Measurements from ENCODE around the gene TSPYL2. TPM values are rescaled to one million over a fixed set of nuclear protein-coding genes. Genes with fewer than 3 reads are reported as not detected.

Gene TSPYL2
- total RNA-seq, 1 donor from 2014 or later = 26.2 TPM

DNA sequence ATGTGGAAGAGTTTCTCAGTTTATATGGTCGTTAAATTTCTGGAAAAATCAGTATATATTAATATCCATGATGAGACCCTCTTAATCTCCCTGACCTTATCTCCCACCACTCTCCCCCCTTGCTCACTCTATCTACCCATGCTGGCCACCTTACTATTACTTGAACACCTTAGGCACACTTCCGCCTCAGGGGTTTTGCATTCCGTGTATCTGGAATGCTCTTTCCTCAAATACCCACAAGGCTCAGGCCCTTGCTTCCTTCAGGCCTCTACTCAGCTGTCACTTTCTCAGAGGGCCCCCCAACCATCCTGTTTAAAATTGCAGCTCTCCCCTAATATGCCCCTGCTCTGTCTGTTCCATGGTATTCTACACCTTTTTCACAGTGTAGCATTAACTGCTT is 13.6 kb downstream of the TSPYL2 start:
- no peak overlapping the region for H3K4me3 Mint-ChIP-seq (ENCODE audit: unreplicated experiment)
- H3K27ac Mint-ChIP-seq (ENCODE audit: unreplicated experiment) = no peak overlapping the region
- peaks cover 10% of the 10 kb centered on the region for H3K4me1 Mint-ChIP-seq (ENCODE audit: unreplicated experiment)
- no peaks in the 10 kb centered on the region for H3K27me3 Mint-ChIP-seq (ENCODE audit: unreplicated experiment)
- peaks cover 5% of the 10 kb centered on the region for H3K36me3 Mint-ChIP-seq (ENCODE audit: unreplicated experiment)
- H3K9me3 Mint-ChIP-seq (ENCODE audit: unreplicated experiment) = peaks cover 4% of the 10 kb centered on the region
- DNase-seq (ENCODE audit: extremely low spot score, unreplicated experiment) = no peak
- TF ChIP-seq, protein P1, sequence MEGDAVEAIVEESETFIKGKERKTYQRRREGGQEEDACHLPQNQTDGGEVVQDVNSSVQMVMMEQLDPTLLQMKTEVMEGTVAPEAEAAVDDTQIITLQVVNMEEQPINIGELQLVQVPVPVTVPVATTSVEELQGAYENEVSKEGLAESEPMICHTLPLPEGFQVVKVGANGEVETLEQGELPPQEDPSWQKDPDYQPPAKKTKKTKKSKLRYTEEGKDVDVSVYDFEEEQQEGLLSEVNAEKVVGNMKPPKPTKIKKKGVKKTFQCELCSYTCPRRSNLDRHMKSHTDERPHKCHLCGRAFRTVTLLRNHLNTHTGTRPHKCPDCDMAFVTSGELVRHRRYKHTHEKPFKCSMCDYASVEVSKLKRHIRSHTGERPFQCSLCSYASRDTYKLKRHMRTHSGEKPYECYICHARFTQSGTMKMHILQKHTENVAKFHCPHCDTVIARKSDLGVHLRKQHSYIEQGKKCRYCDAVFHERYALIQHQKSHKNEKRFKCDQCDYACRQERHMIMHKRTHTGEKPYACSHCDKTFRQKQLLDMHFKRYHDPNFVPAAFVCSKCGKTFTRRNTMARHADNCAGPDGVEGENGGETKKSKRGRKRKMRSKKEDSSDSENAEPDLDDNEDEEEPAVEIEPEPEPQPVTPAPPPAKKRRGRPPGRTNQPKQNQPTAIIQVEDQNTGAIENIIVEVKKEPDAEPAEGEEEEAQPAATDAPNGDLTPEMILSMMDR (IDR thresholded peaks at IDR 0.05) = no peak

DNA sequence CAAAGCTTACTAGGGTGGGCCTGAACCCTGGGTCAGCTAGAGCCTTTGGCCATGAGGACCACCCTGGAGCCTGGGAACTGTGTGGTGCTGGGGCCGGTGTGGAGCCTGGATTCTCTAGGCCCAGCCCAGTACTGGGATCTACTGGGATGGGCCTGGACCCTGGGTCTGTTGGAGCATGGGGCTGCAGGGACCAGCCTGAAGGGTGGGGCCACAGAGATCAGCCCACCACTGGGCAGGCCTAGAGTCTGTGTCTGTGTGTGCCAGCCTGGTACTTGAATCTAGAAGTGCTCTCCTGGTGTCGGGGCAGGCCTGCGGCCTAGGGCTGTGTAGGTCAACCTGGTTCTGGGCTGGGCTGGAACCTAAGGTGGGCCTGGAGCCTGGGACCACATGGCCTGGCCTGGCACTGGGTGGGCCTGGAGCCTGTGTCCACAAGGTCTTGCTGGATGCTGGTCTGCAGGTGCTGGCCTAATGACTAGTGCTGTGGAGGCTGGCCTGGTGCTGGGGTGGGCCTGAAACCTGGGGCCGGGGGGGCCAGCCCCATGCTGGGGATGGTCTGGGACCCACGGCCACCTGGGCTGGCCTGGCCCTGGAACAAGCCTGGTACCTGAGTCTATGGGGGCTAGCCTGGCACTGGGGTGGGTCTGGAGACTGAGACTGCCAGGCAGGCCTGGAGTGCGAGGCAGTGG is 32.8 kb downstream of the TSPYL2 start:
- DNase-seq (ENCODE audit: extremely low spot score, unreplicated experiment) = no peak
- H3K27ac Mint-ChIP-seq (ENCODE audit: unreplicated experiment) = no peak overlapping the region
- H3K9me3 Mint-ChIP-seq (ENCODE audit: unreplicated experiment) = peaks cover 14% of the 10 kb centered on the region
- peaks cover 3% of the 10 kb centered on the region for H3K4me1 Mint-ChIP-seq (ENCODE audit: unreplicated experiment)
- TF ChIP-seq, protein P1 (IDR thresholded peaks at IDR 0.05) = no peak
- H3K4me3 Mint-ChIP-seq (ENCODE audit: unreplicated experiment) = no peak overlapping the region
- H3K27me3 Mint-ChIP-seq (ENCODE audit: unreplicated experiment) = no peaks in the 10 kb centered on the region
- H3K36me3 Mint-ChIP-seq (ENCODE audit: unreplicated experiment) = no peaks in the 10 kb centered on the region

DNA sequence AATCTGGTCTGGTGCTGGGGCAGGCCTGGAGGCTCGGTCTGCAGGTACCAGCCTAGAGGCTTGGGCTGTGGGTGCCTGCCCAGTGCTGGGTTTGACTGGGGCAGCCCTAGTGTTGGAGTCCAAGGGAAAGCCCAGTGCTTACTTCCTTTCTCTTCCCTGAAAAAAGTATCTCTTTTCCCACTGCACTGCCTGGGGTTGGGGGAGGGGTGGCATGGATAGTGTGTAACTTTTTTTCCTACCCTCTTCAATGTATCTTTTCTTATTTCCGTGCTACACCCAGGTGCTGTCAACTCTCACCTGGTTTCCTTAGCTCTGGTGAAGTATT is 33.3 kb downstream of the TSPYL2 start:
- DNase-seq (ENCODE audit: extremely low spot score, unreplicated experiment) = no peak
- Mint-ChIP-seq H3K4me3 (ENCODE audit: unreplicated experiment) (no peak overlapping the region), H3K27ac (ENCODE audit: unreplicated experiment) (peak overlapping the region; percentile 14), H3K4me1 (ENCODE audit: unreplicated experiment) (peaks cover 3% of the 10 kb centered on the region), H3K27me3 (ENCODE audit: unreplicated experiment) (no peaks in the 10 kb centered on the region), H3K36me3 (ENCODE audit: unreplicated experiment) (no peaks in the 10 kb centered on the region), H3K9me3 (ENCODE audit: unreplicated experiment) (peaks cover 14% of the 10 kb centered on the region)
- TF ChIP-seq, protein P1 (IDR thresholded peaks at IDR 0.05) = no peak

DNA sequence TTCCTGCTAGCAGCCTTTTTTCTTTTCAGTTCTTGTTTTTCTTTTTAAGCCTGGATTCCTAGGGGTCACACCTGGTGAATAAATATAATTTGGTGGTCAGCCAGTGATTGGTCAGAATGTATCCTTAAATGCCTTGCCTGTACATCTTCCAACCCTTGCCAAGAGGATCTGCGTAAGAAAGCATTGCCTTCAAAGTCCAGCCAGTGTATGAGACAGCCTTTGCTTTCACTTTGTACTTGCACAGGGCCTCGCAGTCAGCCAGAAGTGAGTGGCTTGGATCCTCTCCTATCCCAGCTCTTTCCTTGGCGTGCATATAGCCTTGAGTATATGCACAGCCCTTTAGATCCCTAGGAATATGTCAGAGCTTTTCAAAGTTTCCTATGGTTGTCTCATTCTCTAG is 33.9 kb downstream of the TSPYL2 start:
- Mint-ChIP-seq H3K27ac (ENCODE audit: unreplicated experiment) (peak overlapping the region; percentile 14), H3K36me3 (ENCODE audit: unreplicated experiment) (no peaks in the 10 kb centered on the region), H3K9me3 (ENCODE audit: unreplicated experiment) (peaks cover 14% of the 10 kb centered on the region), H3K4me1 (ENCODE audit: unreplicated experiment) (peaks cover 3% of the 10 kb centered on the region), H3K27me3 (ENCODE audit: unreplicated experiment) (no peaks in the 10 kb centered on the region), H3K4me3 (ENCODE audit: unreplicated experiment) (no peak overlapping the region)
- DNase-seq (ENCODE audit: extremely low spot score, unreplicated experiment) = no peak
- TF ChIP-seq, protein P1 (IDR thresholded peaks at IDR 0.05) = no peak

DNA sequence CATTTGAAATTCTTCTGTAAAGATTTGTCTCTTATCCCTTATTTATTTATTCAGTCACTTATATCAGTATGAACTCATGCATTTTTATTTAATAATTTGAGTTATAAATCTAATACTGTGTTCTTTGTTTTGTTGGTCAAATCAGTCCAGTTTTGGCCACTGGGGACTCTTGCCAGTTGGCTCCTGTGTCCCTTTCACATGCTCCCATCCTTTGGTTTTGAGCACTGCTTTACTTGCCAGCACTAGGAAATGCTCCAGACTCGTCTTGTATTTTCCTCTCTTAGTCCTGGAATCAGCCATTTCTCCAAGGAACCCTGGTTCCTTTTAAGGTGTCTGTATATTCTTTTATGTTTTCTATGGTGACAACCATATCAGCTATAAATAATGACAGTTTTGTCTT is 39.8 kb downstream of the TSPYL2 start:
- no peak for DNase-seq (ENCODE audit: extremely low spot score, unreplicated experiment)
- Mint-ChIP-seq H3K36me3 (ENCODE audit: unreplicated experiment) (peaks cover 1% of the 10 kb centered on the region), H3K27me3 (ENCODE audit: unreplicated experiment) (no peaks in the 10 kb centered on the region), H3K9me3 (ENCODE audit: unreplicated experiment) (peaks cover 13% of the 10 kb centered on the region), H3K4me3 (ENCODE audit: unreplicated experiment) (no peak overlapping the region), H3K4me1 (ENCODE audit: unreplicated experiment) (peaks cover 10% of the 10 kb centered on the region), H3K27ac (ENCODE audit: unreplicated experiment) (no peak overlapping the region)
- TF ChIP-seq, protein P1 (IDR thresholded peaks at IDR 0.05) = no peak
